HepG2 (cell line): ENCODE results near the gene CDK5RAP2. TPM values are rescaled to one million over a fixed set of nuclear protein-coding genes. Genes with fewer than 3 reads are reported as not detected.

Source experiments
- BRF2 ChIP-seq: sonication (generic); formaldehyde crosslinking; IDR thresholded peaks from 2 replicates; pipeline ENCODE4 v1.8.1; 2022; ENCODE audit warnings: mild to moderate bottlenecking, missing genetic modification reagents
- CCAR2 ChIP-seq: fragments of 200-400 bp; formaldehyde crosslinking; optimal IDR thresholded peaks from 2 replicates; pipeline ENCODE3; 2018; ENCODE audit warnings: low read depth, mild to moderate bottlenecking, low read length, moderate library complexity
- CENPBD1 ChIP-seq: sonication (generic); formaldehyde crosslinking; IDR thresholded peaks from 2 replicates; pipeline ENCODE4 v1.8.0; 2022; ENCODE audit warnings: missing genetic modification reagents, low read depth, mild to moderate bottlenecking, borderline replicate concordance
- CREBL2 ChIP-seq: sonication (generic); formaldehyde crosslinking; IDR thresholded peaks from 2 replicates; pipeline ENCODE4 v1.8.1; 2023; ENCODE audit warnings: missing genetic modification reagents, mild to moderate bottlenecking, borderline replicate concordance
- DNMT1 ChIP-seq: sonication (generic); formaldehyde crosslinking; IDR thresholded peaks from 2 replicates; pipeline ENCODE4 v1.5.1; 2020; ENCODE audit warnings: mild to moderate bottlenecking, missing genetic modification reagents
- ELF4 ChIP-seq: sonication (generic); formaldehyde crosslinking; IDR thresholded peaks from 2 replicates; pipeline ENCODE4 v1.5.0; 2020; ENCODE audit warnings: missing genetic modification reagents, mild to moderate bottlenecking, moderate library complexity, borderline replicate concordance
- GLMP ChIP-seq: sonication (generic); formaldehyde crosslinking; IDR thresholded peaks from 2 replicates; pipeline ENCODE4 v1.9.0; 2021; ENCODE audit warnings: missing genetic modification reagents, mild to moderate bottlenecking, borderline replicate concordance
- GZF1 ChIP-seq: sonication (generic); formaldehyde crosslinking; IDR thresholded peaks from 2 replicates; pipeline ENCODE4 v1.5.1; 2020; ENCODE audit warnings: mild to moderate bottlenecking, missing genetic modification reagents
- HES4 ChIP-seq: sonication (generic); formaldehyde crosslinking; IDR thresholded peaks from 2 replicates; pipeline ENCODE4 v1.9.0; 2021; ENCODE audit warnings: mild to moderate bottlenecking, missing genetic modification reagents, borderline replicate concordance
- HHEX ChIP-seq: IDR thresholded peaks from 2 replicates; pipeline ENCODE4 v1.6.1; 2016; ENCODE audit warnings: control low read depth
- HMG20A ChIP-seq: IDR thresholded peaks from 2 replicates; pipeline ENCODE4 v1.6.1; 2016; ENCODE audit warnings: borderline replicate concordance
- KDM1A ChIP-seq: IDR thresholded peaks from 2 replicates; pipeline ENCODE4 v1.6.1; 2016; ENCODE audit warnings: missing compliant biosample characterization
- KDM5A ChIP-seq: fragments of 200-600 bp; sonication (generic); IDR thresholded peaks from 2 replicates; pipeline ENCODE4 v1.7.0; 2018; ENCODE audit warnings: antibody characterized with exemption, mild to moderate bottlenecking, low read length, borderline replicate concordance
- MTA3 ChIP-seq: sonication (generic); formaldehyde crosslinking; IDR thresholded peaks from 2 replicates; pipeline ENCODE4 v1.4.0; 2020; ENCODE audit warnings: missing genetic modification reagents
- MTF1 ChIP-seq: sonication (generic); formaldehyde crosslinking; IDR thresholded peaks from 2 replicates; pipeline ENCODE4 v1.5.0; 2020; ENCODE audit warnings: missing genetic modification reagents
- MXI1 ChIP-seq: IDR thresholded peaks from 3 replicates; pipeline ENCODE4 v1.6.1; 2012; ENCODE audit warnings: low read depth, low read length, inconsistent platforms, borderline replicate concordance
- MZF1 ChIP-seq: sonication (generic); formaldehyde crosslinking; IDR thresholded peaks from 2 replicates; pipeline ENCODE4 v1.8.1; 2023; ENCODE audit warnings: mild to moderate bottlenecking, missing genetic modification reagents, borderline replicate concordance
- NFE2L2 ChIP-seq: fragments of 150-350 bp; IDR thresholded peaks from 2 replicates; pipeline ENCODE4 v1.6.1; 2014; ENCODE audit warnings: low read length
- PRDM4 ChIP-seq: sonication (generic); formaldehyde crosslinking; IDR thresholded peaks from 2 replicates; pipeline ENCODE4 v1.9.0; 2021; ENCODE audit warnings: missing genetic modification reagents, borderline replicate concordance
- SP1 ChIP-seq, 2 experiments: fragments of 450-650 bp in 1 of 2; sonication (generic) in 1 of 2; formaldehyde crosslinking in 1 of 2; IDR thresholded peaks; 2 replicates each; pipeline versions ENCODE4 v1.4.0 to v1.6.1; 2016 to 2020; ENCODE audit warnings: missing genetic modification reagents in 1 of 2
- SP5 ChIP-seq: IDR thresholded peaks from 2 replicates; pipeline ENCODE4 v1.6.1; 2016; ENCODE audit warnings: low read depth, borderline replicate concordance
- YEATS4 ChIP-seq: sonication (generic); formaldehyde crosslinking; IDR thresholded peaks from 2 replicates; pipeline ENCODE4 v1.4.0; 2020; ENCODE audit warnings: missing genetic modification reagents, borderline replicate concordance
- ZBTB1 ChIP-seq: sonication (generic); formaldehyde crosslinking; IDR thresholded peaks from 2 replicates; pipeline ENCODE4 v1.4.0; 2020; ENCODE audit warnings: missing genetic modification reagents, borderline replicate concordance
- ZNF501 ChIP-seq: sonication (generic); formaldehyde crosslinking; IDR thresholded peaks from 2 replicates; pipeline ENCODE4 v1.5.1; 2020; ENCODE audit warnings: mild to moderate bottlenecking, moderate library complexity, missing genetic modification reagents
- ZNF879 ChIP-seq: sonication (generic); formaldehyde crosslinking; IDR thresholded peaks from 2 replicates; pipeline ENCODE4 v1.8.1; 2023; ENCODE audit warnings: missing genetic modification reagents
- polyA plus RNA-seq, 8 experiments: library from polyadenylated mRNA; depleted of rRNA in 3 of 8; stranded (reverse) in 7 of 8; unstranded in 1 of 8; fragments of >200 nt; fragmentation: Illumina TruSeq in 4 of 8; extraction: Trizol in 4 of 8; gene quantifications; 2 replicates each; pipeline versions ENCODE4 v1.2.1 to v1.2.3, GENCODE V29; 2011 to 2016; ENCODE audit warnings: low read depth in 4 of 8, missing spikeins in 1 of 8, mixed read lengths in 1 of 8; ENCODE audit not compliant: insufficient read depth in 1 of 8
- total RNA-seq, 5 experiments: library from RNA; depleted of rRNA; stranded (reverse); fragments of >200 nt; fragmentation: Illumina TruSeq; extraction: Trizol; gene quantifications; 2 replicates each; pipeline ENCODE4 v1.2.3, GENCODE V29; 2016; ENCODE audit warnings: low read depth in 1 of 5

CDK5RAP2 gene
- total and polyA plus RNA-seq, 2 of the 13 experiments (the other 11 are each of a cell fraction or from before 2014, with no cell fraction given): 31.8 to 42.2 TPM

- TF ChIP-seq ZNF879 (CRISPR knock-in tag) (no peak), GLMP (CRISPR knock-in tag) (no peak), SP1 (IDR thresholded peaks at IDR 0.05) (no peak), SP1 (CRISPR knock-in tag; IDR thresholded peaks at IDR 0.05) (no peak), BRF2 (CRISPR knock-in tag) (no peak), ZBTB1 (CRISPR knock-in tag) (no peak), NFE2L2 (no peak), SP5 (CRISPR knock-in tag) (no peak), KDM5A (no peak), ZNF501 (CRISPR knock-in tag) (no peak), ELF4 (CRISPR knock-in tag) (no peak), MTA3 (CRISPR knock-in tag) (no peak), KDM1A (CRISPR knock-in tag) (no peak), MXI1 (no peak), HES4 (CRISPR knock-in tag) (no peak), MZF1 (no peak), PRDM4 (no peak), MTF1 (no peak), CENPBD1 (no peak), HHEX (no peak), CCAR2 (no peak), HMG20A (CRISPR knock-in tag) (no peak; the same call in 1 of the 2 replicates), DNMT1 (CRISPR knock-in tag) (no peak), GZF1 (CRISPR knock-in tag) (no peak), YEATS4 (no peak), CREBL2 (CRISPR knock-in tag) (no peak)
These were observed 192.5 kb downstream of the CDK5RAP2 start (continued) for GRCh38 chr9:120387257-120388002.
